Stimulated activated CD4-positive, alpha-beta T cell treated with anti-CD3 and anti-CD28 coated beads, TNF-alpha, amount 100 ng/mL, for 24 hours (primary cell): ENCODE measurements around the gene MOB1B.
"Not testable (repeated sequence)": the region's sequence is repeated elsewhere in the genome, so short reads cannot be mapped to it uniquely, and the experiment has no call there.

Experiments
- DNase-seq, 3 experiments: peaks; one replicate each; pipeline ENCODE4 v3.0.0-alpha.2; 2020; ENCODE audit warnings: low read depth in 3 of 3

Gene MOB1B

DNA sequence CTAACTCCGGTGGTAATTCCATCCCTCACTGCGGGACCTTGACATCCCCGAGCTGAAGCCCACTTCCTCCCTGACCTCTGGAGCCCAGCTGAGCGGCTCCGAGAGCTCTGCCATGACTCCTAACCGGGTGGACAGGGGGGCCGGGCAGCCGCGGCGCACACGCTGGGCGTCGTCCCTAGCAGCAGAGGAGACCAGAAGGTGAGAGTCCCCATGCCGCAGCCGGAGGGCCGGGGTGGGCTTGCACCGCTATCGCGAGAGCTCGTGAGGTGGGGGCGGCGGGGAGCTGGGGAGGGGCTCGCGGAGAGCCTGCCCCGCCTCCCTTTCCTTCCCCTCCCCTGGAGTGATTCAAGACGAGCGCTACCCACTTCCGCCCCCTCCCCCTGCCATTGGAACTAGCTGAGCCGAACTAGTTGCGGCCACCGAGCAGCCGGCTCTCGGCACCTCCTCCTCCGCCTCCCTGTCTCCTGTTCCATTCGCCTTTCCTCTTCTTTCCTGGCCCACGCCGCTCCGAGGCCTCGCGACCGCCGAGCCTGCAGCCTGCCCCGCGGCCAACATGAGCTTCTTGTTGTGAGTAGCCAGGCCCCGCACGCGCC lies at the start of gene MOB1B:
Gene MOB1B, plus strand, starts transcription at position 386 of the 593 bp plus-strand sequence. Its CDS starts 168 bp downstream, at position 554.
- peak; percentile 61 to 85 (median 70) for DNase-seq

DNA sequence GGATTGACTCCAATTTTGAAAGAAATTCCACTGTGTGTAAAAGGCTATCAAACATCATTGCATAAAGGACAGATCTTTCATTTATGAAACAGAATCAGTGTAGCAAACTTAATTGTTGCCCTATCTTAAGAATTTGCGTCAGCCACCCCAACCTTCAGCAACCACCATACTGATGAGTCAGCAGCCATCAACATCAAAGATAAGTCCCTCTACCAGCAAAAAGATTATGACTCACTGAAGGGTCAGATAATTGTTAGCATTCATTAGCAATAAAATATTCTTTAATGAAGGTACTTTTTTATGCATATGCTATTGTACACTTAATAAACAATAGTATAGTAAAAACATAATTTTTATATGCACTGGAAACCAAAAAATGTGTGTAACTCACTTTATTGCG lies 46.7 kb upstream of the MOB1B start:
- no peak for DNase-seq

DNA sequence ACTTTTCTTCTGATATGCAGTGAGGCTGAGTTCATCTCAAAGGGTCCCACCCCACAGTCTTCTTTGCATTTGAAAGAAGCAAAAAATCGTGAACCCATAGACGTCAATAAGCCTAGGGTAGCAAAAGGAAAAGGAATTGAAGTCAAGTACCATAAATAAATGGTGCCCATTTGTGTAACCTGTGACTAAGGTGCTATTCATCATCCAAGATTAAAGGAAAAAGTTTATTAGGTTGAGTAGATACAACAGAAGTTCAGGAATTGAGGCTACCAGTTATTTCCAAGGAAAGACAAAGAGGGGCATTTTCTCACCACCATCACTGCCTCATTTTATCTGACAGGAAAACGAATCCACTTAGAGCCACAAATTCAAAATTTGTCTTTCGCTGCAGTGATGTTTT lies 43.7 kb upstream of the MOB1B start:
- no peak for DNase-seq

DNA sequence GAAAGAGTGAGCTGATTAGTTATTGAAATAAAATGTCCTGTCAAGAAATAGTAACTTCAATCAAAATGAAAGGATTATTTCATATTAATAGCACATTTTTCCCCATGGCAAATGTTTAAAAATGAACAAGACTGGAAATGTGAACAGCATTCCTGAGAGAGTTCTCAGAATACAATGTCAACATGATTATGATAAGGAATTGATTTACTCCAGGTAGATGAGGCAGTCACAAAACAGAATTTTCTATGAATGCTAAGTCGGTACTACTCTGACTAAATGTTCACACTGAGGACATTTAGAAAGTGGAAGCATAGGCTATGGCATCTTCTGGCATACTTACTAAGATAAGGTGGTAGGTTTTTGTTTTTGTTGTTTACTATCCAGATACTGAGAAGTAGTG lies 43.1 kb upstream of the MOB1B start:
- no peak for DNase-seq

DNA sequence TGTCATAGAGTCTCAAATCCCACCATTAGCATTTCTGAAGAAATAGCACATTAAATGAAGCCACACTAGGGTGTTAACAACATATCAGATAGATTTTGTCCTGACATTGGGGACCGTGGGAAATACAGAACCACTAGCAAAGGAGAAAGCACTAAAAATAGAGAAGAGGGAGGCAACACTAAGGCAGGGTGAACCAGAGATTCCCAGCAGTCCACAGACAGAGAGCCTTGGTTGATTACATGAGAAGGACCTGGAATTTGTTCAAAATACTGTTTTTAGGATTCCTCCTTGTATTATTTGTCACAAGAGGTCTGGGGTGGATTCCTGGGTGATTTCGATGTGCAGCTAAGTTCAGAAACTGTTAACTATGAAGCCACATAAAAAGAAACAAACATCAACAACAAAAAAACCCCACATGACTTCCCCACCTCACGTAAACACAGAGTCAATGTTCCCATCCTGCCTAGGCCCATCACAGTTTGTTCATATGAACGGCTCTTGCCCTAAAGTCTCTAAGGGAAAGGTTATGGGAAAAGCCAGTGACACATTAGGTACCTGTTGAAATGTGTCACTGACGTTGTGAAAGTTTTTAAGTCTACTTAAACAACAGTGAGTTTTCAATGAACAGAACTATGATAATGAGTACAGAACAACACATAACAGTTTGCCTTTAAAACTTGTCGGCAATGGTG lies 38.9 kb upstream of the MOB1B start:
- DNase-seq = no peak

DNA sequence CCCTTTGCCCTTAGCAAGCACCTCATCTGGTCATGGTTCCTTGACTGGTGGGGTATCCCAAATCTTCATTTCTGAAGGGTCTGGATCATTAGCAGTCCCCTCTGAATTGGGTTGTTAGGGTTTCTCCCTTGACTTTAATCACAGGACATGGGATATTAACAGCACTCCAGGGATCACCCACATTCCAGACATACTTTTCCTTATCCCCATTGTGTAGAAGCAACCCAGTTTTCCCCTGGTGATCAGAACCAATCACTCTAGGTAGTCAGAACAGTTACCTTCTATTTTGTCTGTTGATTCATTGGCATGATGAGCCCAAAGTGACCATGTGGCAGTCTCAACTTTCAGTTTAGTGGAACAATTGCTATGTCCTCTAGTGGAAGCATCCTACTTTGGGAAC lies 33.4 kb upstream of the MOB1B start:
- no peak for DNase-seq

DNA sequence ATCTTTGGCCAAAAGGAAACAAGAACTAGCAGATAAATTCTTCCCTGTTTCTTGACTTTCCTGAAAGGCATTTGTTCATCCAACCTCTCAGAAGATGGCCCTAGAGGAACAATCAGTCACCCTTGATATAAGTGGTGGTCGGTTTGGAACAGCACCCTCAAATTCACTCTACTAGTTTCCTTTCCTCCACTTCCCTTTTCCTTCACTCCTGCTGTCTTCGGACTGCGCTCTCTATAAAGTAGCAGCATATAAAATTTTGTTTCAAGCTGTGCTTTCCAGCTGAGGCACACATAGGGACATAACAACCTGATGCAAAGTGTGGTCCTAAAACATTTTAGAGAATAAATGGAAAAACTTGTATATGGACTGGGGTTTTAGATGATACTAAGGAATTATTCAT lies 29.0 kb upstream of the MOB1B start:
- no peak for DNase-seq

DNA sequence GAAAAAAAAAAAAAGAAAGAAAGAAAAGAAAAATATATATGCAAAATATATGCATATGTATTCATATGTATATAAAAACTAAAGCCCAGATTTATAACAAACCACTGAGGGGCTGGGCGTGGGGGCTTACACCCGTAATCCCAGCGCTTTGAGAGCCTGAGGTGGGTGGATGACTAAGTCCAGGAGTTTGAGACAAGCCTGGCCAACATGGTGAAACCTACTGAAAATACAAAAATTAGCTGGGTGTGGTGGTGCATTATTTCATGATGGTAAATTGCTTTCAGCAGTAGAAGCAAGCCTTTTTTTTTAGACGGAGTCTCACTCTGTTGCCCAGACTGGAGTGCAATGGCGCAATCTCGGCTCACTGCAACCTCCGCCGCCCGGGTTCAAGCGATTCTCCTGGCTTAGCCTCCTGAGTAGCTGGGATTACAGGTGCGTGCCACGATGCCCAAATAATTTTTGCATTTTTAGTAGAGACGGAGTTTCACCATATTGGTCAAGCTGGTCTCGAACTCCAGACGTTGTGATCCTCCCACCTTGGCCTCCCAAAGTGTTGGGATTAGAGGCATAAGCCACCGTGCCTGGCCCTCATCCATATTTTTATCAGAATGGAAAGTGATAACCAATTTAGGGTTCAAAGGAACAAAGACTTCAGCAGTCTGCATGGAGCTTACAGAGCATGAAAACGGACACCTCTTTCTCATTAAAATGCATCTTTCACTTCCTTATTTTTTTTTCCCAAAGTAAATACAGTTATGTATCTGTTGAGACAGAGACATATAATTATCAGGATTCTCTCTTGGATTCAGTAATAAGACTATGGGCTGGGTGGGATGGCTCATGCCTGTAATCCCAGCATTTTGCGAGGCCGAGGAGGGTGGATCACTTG lies 27.7 kb upstream of the MOB1B start:
- no peak for DNase-seq

DNA sequence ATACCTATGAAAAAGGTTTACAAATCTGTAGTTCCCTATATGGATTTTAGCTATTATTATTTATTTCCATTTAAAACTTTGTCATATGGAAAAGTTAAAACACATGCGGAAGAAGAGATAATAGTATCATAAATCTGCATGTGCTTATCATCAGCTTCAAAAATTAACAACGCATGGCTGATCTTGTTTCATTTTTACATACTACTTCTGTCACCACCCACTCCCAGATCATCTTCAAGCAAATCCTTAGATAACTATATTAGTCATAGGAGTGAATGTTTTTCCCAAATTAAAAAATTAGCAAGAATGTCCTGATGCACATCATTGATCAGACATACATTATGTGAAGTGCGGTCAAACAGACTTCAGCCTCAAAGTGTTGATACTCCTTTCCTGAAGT lies 24.6 kb upstream of the MOB1B start:
- DNase-seq = no peak

DNA sequence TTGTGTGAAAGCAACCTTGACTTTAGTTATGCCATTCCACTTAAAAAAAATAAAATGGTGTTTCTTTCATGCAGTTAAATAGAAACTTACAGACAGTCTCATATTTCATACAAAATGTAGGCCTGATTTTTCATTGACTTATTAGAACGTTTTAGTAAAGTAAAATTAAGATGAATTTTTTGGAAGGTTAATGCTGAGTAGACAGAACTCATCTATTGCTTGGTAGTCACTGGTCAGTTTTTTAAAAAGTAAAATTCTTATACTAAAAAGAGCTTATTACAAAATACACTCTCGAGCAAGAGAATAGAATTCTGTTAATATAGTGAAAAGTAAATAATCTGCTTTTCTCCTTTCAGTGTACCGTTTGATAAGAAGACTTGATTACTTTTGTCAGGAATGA lies 21.4 kb upstream of the MOB1B start:
- DNase-seq = no peak

DNA sequence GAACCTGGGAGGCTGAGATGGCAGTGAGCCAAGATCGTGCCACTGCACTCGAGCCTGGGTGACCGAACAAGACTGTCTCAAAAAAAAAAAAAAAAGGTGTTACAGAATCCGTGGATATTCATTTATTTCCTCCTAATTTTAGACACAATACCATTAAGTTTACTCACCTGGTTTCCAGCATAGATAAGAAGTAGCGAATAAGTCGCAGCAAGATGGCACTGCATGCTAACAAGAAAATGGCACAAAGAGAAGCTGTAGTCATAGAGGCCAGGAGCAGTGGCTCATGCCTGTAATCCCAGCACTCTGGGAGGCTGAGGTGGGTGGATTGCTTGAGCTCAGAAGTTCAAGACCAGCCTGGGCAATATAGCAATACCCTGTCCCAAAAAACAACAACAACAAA lies 17.0 kb upstream of the MOB1B start:
- no peak for DNase-seq

DNA sequence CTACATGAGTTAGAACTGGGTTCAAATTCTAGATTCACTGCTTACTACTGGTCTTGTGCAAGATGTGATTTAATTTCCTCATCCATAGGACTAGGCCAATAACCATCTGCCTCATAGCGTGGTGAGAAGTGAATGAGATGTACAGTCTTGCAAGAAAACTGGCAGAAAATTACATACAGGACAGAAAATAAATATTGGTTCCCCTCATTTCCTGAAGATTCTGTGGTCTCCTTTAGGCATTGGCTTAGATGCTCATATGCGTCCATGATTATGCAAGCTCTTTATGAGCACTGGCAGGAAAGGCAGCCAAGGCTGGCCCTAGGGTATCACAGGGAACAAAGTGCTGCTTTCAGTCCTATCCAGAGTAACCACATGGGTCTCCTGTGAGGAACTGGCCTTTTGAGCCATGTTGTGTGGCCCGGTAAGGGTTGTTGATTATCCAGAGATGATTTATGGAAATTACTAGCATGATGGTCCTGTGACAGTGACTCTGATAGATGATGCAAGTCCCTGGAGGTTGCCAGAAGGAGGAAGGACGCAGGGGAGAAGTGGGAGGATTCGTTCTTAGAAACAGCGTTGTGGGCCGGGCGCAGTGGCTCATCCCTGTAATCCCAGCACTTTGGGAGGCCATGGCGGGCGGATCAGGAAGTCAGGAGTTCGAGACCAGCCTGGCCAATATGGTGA lies 9.9 kb upstream of the MOB1B start:
- DNase-seq = no peak

DNA sequence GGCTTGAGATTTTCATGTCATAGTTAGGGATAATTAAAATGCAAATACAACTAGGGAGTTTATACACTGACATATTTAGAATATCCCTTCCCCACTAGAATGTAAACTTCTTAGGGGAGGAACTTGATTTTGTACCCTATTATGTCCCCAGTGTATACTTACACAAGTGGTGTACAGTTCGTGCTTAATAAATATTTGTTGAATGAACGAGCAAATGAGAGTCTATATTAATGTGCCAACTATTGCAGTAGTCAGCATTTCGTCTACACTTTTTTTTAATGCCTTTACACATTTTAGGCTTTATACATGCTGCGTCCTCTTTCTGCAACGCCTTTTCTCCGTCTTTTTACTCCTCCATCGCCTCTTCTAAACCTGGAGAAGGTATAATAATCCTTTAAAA lies 8.4 kb upstream of the MOB1B start:
- DNase-seq = no peak

DNA sequence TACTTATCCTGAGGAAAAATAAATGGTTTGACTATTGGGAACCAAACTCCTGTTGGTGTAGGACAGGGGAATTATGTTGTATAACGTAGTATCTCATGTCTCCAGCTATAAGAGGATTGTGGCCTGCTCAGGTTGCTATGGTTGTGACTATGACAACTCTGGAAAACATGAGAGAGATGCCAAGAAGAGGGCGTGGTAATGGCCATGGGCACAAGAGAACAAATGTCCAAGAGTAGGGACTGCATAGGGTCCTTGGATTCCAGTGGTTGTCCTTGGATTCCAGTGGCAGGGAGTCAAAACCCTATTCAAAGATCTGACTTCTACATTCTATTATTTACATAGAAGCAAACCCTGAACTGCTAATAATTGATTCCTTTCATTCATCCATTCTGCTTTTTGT lies 6.8 kb upstream of the MOB1B start:
- DNase-seq = no peak

DNA sequence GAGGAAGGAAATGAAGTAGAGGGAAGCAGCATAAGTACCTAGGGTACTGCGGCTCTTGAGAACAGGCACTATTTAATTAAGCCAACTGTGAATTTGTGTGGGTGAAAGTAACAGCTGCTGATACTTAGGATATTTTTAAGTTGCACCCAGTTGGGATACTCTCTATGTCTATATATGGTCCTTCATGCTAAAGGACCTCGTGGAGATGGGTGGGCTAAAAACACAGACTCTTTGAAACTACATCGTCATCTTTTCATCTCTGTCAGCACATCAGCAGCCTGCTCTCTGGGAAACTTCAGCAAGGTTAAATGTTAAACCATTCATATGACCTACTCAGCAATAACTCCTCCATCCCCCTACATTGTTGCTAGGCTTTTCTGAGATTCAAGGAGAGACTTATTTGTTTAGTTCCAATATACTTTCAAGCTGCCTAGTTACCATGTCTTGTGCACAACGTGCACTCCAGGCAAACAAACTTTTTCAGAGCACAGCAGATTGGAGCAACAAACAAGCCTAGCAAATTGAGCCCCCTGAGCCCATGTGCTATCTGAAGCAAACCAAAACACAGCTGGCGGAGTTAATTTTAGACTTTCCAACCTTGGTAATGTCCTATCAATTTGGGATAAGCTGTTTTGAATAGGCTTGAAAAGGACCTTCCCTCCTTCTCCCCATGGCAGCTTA lies 6.2 kb upstream of the MOB1B start:
- no peak for DNase-seq

DNA sequence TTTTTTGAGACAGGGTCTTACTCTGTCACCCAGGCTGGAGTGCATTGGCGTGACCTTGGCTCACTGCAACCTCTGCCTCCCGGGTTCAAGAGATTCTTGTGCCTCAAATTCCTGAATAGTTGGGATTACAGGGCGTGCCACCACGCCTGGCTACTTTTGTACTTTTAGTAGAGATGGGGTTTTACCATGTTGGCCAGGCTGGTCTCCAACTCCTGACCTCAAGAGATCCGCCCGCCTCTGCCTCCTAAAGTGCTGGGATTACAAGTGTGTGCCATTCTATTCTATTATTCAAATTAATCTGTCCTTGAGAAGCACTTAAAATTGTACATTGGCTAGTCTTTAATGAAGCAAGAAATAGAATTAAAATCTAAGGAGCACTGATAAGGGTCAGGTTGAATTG lies 3.6 kb upstream of the MOB1B start:
- DNase-seq = not testable (repeated sequence)

DNA sequence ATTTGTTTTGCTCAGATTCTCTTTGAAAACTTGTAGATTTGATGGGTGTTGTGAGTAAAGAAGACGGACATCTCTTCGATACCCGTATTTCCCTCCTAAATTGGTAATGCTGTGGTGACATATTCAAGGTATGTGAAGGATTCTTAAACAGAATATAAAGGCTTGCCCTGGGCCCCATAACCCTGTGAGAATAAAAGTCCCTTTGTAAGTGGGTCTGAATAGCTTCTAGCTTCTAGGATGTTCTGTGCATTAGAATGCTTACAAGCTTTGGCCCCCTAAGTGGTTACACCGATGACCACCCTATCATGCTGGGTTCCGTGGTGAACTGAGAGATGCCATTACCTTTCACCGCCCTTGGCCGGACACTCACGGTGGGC lies 574 bp upstream of the MOB1B start:
- no peak for DNase-seq

DNA sequence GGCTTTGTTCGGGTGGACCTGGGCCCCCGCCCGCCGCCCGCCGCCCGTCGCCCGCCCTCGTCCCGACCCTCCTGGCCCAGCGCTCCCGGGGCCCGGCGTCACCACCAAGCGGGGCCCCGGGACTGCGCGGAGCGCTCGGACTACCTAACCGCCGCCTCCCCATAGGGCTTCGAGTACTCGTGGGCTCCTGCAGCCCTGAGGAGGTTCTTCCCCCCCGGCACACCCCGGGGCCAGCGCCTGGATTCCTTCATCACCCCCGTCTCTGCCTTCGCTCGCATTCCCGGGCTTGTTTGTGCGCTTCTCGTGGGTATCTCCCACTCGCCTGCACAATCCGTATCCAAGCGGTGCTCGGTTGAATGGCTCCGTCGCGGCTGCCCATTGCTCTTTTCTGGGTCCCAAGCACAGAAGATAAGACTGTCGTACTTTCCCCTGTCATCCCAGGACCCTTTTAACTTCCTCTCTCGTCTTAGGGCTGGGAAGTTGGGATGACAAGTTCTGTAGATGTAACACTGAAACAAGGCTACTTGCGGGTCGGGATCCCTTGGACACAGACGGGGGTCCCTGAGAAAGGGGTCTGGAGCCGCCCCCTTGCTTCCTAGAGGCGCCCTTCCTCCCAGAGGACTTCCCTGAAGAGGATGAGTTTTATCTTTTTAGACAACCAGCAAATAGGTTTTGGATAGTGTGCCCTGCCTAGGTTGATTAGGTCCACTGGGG lies 565 bp downstream of the MOB1B start:
- no peak for DNase-seq

DNA sequence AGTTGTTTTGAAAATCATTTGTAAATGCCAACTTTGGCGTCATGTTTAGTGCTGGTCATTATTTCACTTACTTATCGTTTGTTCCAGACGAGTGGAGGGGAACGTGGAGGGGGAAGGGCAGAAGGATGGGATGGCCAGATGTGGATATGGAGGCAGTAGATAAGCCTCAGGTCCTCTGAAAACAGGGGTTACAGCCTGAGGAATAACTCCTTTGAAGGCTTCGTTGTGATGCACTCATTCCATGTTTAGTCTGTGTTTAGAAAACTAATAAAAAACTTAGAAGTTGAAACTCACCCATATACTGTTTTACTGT lies 1.1 kb downstream of the MOB1B start:
- DNase-seq = no peak

DNA sequence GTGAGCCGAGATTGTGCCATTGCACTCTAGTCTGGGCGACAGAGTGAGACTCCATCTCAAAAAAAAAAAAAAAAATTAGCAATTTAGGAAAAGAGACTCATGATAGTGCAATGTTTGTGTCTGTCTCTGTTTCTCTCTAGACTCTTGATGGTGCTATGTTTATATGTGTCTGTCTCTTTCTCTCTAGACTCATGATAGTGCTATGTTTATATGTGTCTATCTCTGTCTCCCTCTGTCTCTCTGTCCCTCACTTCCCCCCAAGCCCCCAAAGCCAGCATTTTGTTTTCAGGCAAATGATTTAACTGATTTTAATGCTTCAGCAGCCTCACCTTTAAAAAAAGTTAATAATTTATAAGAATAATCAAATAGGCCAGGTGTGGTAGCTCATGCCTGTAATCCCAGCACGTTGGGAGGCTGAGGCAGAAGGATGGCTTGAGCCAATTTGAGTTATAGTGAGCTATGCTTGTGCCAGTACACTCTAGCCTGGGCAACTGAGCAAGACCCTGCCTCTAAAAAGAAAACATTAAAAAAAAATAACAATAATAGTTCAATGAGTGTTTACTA lies 6.9 kb downstream of the MOB1B start:
- DNase-seq = no peak

DNA sequence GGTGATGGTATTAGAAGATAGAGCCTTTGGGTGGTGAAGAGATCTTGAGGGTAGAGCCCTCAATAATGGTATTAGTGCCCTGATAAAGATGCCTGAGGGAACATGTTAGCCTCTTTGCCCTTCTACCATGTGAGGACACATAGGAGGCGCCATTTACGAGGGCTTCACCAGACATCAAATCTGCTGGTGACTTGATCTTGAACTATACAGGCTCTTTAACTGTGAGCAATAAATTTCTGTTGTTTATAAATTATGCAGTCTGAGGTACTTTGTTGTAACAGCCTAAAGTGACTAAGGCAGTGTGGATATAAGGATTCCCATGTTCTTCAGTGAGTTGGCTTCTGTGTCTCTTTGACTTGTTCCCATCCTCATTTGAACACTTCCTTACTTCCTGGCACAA lies 11.8 kb downstream of the MOB1B start:
- no peak for DNase-seq
